Activated T-cell treated with anti-CD3 and anti-CD28 coated beads for 48 hours (primary cell): Measurements from ENCODE around the gene HSPB6.
"Not testable (repeated sequence)": the region's sequence is repeated elsewhere in the genome, so short reads cannot be mapped to it uniquely, and the experiment has no call there.

ENCODE experiments used
- DNase-seq: peaks from one replicate; pipeline ENCODE4 v3.0.0-alpha.2; 2020; ENCODE audit warnings: low read depth

Gene HSPB6

DNA sequence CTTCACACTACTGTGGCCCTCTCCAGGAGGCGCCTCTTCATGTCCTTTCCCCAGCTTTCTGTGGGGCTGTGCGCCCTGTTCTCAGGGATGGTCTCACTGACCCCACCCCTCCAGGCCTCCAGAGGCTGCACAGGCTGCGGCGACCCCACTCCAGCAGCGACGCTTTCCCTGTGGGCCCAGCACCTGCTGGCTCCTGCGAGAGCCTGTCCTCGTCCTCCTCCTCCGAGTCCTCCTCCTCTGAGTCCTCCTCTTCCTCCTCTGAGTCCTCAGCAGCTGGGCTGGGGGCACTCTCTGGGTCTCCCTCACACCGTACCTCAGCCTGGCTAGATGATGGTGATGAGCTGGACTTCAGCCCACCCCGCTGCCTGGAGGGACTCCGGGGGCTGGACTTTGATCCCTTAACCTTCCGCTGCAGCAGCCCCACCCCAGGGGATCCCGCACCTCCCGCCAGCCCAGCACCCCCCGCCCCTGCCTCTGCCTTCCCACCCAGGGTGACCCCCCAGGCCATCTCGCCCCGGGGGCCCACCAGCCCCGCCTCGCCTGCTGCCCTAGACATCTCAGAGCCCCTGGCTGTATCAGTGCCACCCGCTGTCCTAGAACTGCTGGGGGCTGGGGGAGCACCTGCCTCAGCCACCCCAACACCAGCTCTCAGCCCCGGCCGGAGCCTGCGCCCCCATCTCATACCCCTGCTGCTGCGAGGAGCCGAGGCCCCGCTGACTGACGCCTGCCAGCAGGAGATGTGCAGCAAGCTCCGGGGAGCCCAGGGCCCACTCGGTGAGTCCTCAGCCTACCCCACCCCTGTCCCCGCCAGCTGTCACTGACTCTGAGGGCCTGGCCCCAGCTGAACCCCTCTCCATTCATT is 29.7 kb upstream of the HSPB6 start:
- no peak for DNase-seq

- no peak for DNase-seq
Observed at GRCh38 chr19:35785339-35785627, 28.5 kb upstream of the HSPB6 start.

GRCh38 chr19:35784503-35785338 is 27.9 kb upstream of the HSPB6 start:
- no peak for DNase-seq

DNA sequence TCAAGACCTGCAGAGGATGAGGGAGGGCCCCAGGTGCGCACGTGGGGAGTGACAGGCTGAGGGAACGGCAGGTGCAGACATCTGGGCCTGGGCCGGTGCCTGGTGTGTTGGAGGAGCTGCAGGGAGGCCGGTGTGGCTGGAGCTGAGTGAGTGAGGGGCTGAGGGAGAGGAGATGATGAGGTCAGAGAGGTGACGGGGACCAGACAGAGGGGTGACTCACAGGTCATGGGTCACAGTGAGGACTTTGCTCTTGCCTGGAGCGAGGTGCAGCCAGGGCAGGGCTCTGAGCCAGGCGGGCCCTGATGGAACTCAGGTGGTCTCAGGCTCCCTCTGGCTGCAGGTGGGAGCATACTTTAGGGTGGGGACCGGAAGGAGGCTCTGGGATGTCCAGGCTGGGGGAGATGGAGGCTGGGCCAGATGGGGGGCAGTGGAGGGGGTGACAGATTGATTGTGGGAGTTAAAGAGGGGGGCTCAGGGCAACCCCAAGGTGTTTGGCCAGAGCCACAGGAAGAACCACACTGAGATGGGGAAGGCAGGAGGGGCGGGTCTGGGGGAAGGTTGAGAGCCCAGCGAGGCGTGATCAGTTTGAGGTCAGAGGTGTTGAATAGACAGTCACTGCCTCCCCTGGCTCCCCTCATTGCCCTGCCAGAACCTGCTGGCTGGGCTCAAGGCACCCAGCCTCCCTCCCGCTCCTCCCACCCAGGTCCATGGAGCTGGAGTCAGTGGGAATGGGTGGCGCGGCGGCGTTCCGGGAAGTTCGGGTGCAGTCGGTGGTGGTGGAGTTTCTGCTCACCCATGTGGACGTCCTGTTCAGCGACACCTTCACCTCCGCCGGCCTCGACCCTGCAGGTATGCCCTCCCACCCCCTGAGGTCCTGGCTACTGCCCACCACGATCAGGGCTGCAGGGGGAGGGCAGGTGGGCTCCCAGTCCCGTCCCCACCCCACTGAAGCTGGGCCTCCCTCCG is 26.9 kb upstream of the HSPB6 start:
- no peak for DNase-seq

DNA sequence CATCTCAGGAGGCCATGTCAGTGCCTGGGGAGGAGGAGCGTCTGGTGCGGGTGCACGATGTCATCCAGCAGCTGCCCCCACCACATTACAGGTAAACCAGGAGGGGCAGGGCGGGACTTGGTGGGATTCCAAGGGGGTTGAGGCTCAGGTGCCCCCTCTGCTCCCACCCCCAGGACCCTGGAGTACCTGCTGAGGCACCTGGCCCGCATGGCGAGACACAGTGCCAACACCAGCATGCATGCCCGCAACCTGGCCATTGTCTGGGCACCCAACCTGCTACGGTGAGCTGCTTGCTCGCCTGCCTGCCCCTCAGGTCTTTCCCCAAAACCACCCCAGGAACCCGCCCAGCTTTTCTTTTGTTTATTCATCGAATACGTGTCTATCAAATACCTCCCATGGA is 25.8 kb upstream of the HSPB6 start:
- DNase-seq, result no peak

DNA sequence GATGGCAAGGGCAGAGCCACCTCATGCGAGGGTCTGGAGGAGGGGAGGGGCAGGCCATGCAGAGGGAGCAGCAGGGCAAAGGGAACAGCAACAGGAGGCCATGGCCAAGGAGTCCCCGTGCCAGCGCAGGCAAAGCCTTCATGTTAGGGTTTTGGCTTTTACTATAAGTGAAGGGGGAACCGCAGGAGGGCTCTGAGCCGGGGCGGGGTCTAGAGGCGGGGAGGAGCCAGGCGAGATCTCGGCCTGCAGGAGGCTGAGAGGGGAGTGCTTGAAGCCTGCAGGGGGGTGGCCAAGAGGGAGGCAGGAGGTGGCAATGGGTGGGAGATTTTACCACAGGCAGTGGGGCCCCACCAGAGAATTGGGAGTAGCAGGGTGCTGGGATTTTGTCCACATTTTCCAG is 24.8 kb upstream of the HSPB6 start:
- DNase-seq, result no peak

DNA sequence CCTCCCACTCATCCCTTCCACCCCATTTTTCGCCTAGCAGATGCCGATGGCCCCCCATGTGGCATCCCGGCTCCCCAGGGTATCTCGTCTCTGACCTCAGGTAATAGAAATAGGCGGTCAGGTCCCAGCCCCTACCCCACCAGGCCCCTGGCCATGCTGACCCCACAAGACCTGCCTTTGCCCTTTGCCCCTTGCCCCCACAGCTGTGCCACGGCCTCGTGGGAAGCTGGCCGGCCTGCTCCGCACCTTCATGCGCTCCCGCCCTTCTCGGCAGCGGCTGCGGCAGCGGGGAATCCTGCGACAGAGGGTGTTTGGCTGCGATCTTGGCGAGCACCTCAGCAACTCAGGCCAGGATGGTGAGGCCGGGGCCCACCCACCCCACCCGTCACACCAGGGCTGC is 23.9 kb upstream of the HSPB6 start:
- DNase-seq, result no peak

DNA sequence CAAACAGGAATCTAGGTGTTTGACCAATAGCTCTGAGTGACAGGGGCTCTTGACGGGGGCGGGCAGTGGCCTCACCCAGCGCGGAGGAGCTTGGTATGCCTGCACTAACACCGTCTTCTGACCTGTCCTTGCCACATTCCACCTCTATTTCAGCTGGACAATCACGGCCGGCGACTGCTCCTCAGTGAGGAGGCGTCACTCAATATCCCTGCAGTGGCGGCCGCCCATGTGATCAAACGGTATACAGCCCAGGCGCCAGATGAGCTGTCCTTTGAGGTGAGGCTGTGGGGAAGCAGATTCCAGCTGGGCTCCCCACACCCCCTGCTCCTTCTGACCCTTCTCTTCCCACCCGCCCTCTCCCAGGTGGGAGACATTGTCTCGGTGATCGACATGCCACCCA is 23.2 kb upstream of the HSPB6 start:
- no peak for DNase-seq

GRCh38 chr19:35779033-35779432 is 22.2 kb upstream of the HSPB6 start:
- DNase-seq, result no peak

DNA sequence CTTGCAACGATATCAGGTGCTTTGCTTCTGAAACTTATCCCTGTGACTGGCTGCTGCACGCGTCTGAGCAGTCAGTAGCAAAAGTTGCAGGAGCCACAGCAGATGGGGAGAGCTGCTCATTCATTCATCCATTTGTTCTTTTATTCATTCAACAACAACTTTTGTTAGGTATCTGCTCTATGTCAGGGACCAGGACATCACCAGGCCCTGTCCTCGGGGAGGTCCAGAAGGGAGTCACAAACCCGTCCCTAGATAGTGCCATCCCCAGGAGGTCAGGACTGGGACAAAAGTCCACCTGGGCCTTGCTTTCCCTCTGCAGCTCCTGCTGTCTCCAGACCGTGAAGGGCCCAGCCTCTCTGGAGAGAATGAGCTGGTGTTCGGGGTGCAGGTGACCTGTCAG is 21.1 kb upstream of the HSPB6 start:
- no peak for DNase-seq

DNA sequence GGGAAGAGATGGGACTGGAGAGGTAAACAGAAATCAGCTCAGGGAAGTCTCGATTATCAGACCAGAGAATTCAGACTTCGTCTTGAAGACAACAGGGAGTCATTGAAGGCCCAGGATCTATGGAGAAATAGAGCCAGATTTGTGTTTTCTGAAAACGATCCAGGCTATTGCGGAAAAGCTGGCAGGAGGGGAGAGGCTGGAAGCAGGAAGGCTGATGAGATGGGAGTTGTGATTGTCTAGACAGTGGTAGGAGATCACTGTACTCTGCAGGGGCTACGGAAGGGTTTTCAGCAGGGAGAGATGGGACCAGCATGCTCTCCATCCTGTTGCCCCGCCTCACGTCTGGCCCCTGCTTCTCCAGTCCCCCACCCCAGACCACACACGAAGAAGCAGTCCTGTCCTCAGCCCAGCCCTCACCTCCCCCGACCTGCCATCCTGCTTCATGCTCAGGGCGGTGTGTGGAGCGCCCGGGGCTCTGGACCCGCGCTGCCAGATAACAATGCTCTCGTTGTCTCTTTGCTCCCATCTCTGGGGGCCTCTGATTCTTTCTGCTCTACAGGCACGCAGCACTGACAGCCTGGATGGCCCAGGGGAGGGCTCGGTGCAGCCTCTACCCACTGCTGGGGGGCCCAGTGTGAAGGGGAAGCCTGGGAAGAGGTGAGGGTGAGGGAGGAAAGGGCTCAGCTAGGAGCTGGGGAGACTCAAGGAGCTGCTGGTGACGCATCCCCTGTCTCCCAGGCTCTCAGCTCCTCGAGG is 20.4 kb upstream of the HSPB6 start:
- no peak for DNase-seq

DNA sequence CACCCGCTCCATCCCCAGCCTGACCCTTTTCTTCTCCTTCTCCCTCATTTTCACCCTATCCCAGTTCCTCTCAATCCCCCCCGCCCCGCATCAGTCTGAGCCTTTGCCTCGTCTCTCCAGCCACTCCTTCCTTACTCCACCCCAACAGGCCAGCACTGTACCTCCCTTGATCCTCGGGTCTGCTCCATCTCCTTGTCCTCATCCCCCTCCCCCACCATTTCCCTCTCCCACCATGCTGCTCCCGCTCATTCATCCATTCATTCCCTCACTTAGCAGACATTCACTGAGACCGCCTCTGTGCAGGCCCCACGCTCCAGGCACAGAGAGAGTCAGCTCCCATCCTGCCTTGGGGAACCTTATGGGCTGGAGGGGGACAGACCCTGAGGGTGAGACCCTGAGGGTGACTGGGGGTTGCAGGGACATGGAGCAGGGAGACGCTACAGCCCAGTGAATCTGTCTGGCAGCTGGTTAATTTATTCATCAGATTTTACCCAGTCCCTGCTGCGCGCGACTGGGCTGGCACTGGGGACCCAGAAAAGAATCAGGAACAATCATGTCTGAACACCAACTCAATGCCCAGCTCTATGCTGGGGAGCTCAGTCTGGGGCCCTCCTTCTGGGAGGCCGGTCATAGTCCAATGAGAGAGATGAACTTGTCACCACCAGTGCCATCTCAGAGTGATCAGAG is 19.4 kb upstream of the HSPB6 start:
- DNase-seq, result no peak

DNA sequence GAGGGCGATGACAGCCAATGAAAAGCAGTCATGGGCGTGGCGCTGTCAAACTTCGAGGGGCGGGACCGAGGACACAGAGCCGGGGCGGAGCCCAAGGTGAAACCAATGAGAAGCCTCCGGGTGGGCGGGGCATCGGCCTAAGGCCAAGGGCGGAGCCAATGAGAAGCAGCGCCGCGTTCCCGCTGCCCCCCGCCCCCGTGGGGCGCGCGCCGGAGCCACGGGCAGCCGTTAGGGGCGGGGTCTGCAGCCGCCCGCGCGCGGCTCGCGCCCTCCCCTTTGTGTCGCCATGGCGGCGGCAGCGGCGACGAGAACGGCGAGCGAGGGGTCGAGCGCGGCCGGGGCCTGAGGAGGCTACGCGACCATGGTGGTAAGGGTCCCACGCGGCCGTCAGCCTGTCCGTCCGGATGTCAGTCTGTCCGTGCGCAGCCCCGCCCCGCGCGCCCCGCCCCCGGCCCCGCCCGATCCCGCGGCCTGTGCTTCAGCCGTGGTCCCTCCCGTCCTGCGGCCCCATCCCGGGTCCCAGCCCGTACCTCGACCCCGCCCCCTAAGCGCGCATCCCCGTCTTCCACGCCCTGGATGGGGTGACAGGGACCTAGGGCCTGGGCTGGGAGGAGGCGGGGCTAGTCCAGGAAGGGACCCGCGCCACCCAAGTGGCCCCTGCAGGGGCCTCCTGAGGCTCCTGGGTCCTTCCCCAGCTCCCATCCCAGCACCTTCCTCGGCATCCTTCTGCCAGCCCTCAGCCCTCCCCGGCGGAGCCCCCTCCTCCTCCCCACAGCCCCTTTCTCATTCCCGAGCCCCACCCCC is 18.7 kb upstream of the HSPB6 start, which contains the start of gene ARHGAP33:
Gene ARHGAP33 (plus strand): TSS at position 267 of the 804 bp plus-strand sequence. CDS start 95 bp downstream, at position 362.
- peak; percentile 99 for DNase-seq

GRCh38 chr19:35775046-35775297 is 18.1 kb upstream of the HSPB6 start:
- no peak for DNase-seq

GRCh38 chr19:35774274-35775045 is 17.6 kb upstream of the HSPB6 start:
- DNase-seq, result no peak

DNA sequence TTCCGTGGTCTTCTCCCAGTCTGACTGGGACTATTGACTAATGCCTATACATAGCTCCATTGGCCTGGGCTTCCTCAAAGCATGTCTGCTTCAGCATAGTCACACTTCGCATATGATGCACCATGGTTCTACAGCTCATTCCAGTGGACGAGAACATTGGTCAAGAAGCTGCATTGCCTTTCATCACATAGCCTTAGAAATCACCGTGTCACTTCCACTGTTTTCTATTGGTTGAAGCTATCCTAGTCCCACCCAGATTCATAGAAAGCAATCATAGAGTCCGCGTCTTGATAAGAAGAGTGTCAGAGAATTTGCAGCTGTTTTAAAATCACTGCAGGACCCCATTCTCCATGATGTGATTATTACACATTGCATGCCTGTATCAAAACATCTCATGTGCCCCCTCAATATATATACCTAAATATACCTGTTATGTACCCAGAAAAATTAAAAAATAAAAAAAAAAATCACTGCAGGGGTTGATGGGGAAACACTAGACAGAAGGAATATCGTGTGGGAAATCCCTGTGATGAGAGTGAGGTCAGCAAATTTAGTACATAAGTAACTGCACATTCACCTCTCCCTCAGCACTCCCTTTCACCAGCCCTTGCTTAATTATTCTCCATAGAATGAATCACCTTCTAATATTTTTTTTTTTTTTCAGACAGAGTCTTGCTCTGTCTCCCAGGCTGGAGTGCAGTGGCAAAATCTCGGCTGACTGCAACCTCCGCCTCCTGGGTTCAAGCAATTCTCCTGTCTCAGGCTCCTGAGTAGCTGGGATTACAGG is 16.4 kb upstream of the HSPB6 start:
- DNase-seq, result no peak

DNA sequence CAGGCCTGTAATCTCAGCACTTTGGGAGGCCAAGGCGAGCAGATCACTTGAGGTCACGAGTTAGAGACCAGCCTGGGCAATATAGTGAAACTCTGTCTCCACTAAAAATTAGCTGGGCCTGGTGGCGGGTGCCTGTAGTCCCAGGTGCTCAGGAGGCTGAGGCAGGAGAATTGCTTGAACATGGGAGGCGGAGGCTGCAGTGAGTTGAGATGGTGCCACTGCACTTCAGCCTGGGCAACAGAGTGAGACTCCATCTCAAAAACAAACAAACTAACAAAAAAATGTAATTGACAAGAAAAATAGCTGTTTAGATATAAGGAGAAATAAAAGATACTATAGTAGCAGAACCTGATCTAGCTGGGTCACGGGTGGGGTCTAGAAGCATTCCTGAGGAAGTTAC is 15.5 kb upstream of the HSPB6 start:
- not testable (repeated sequence) for DNase-seq

GRCh38 chr19:35768082-35768421 is 11.2 kb upstream of the HSPB6 start:
- DNase-seq, result no peak
